Pulmonary artery endothelial cell (primary cell): ENCODE results near the gene PLEKHH1. TPM values are rescaled to one million over a fixed set of nuclear protein-coding genes. Genes with fewer than 3 reads are reported as not detected.
"Not testable (repeated sequence)": the region's sequence is repeated elsewhere in the genome, so short reads cannot be mapped to it uniquely, and the experiment has no call there.

Source experiments
- DNase-seq: peaks from one replicate; pipeline ENCODE4 v3.0.0-alpha.2; 2011; ENCODE audit warnings: low read depth, low spot score
- total RNA-seq: library from RNA; depleted of rRNA; stranded (reverse); fragments of >200 nt; gene quantifications from 2 replicates; pipeline ENCODE4 v1.2.3, GENCODE V29; 2014

PLEKHH1 gene
- total RNA-seq, 1 donor from 2014 or later: 0.26 TPM

DNA sequence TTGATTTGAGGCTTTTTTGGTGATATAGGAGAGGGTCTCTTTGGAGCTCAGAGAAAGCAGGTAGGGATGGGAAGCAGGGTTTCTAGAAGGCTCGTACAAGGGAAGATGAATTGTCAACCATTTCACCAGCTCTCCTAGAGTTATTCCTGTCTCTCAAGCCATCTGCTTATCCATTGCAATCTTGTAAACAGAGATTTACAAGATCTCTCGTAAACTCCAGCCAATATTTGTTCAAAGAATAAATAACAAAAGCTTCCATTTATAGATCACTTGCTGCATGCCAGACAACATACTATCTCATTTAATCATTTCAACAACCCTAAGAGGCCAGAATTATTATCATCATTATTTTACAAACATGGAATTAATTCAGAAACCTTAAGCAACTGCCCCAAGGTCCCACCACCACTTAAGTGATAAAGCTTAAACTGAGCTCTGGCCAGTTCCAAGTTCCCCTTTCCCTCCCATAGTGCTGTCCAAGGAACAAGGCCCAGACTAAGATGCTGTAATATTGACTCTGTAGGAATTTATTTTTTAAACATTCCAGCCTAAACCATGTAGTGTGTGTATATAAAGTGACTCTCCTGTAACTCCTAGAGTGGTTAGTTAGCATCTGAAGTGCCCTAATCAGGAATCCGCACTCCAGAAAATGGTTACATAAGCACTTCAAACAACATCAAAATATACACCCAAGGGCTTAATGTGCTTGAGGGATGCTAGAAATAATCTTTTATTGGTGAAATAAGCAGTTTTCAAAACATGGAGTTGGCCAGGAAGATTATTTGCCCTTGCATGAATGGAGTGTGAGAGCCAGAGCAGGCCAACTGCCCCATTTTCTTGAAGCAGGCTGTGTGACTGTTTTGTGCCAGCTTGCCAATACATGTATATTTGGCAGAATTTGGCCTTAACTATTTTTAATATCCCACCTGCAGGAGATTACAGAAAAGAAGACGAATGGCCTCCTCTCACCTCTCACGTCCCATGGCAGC is 2.8 kb upstream of the PLEKHH1 start:
- no peak for DNase-seq

DNA sequence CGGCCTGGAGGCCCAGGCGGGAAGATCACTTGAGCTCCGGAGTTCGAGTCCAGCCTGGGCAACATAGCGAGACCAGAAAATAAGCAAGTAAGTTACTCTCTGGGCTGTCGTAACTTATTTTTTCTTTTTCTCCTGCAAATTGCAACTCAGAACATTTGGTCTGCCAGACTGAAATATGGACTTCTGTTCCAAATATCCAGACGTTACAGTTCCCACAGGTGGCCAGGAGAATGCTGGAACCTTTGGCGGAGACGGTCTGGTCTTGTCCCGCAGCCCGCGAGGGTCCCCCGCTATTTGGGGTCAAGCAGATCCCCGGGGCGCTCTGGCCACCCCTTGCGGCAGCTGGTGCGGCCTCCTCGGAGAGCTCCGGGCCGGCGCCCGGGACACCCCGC is 488 bp upstream of the PLEKHH1 start:
- no peak for DNase-seq

DNA sequence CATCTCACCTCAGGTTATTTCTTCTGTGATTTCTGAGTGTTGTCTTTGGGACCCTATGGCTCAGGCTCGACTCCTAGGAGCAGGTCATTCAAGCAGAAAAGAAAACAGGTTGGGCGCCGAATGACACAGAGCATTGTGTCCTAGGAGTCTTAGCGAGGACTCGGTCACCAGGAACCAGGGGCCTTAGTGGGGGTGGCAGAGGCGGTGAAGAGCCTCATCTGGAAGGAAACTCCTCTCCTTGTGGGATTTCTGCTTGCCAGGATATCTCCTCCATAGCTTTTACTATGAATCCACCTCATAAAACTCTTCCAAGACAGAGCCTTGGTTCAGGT is 630 bp downstream of the PLEKHH1 start:
- DNase-seq: no peak

DNA sequence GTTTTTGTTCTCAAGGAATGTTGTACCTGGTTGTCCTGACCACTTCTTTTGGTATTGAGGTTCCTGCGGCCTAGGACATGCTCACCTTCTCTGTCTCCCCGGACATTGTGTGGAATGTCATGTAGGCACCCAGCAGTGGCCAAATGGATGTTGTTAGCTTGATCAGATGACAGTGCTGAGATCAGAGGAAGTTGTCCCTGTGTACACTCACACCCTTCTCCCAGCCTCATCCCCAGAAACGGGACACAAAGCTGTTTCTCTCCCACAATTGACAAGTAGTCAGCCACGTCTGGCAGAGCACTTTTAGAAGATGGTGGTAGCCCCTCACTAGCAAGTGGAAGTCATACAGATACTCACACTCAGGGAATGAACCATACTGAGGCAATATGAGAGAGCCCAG is 3.0 kb downstream of the PLEKHH1 start:
- no peak for DNase-seq

DNA sequence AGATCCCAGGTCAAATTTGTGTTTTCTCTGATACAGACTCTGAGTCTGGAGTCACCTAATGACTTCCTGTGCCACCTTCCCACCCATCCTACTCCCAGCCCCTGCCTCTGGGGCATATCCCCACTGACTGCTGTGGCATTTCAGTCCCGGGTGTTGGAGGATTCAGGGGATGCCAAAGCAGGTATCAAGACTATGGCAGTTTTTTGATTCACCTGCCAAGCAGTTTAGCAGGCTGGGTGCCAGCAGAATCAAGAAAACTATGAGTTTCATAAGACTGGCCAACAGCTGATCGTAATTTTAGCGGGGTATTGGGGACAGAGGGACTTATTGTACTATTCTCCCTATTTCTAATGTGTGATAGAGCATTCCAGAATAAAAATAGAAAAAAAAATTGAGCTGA is 4.6 kb downstream of the PLEKHH1 start:
- no peak for DNase-seq

DNA sequence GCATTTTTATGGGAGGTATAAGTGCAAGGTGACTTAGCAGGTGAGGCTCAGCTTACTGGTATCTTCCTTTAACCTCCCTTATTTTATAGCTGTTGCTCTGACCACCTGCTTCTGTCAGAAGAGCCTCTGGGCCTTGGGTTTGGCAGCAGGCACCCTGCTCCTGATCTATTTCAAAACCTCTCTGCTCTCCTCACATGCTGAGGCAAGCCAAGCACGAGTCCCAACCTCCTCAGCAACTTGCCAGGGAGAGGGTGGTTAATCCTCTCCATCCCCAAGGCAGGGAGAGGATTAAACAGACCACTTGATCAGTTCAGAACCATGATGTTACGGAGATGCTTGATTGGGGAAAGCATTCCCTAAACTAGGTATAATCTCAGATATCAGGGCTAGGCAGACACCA is 5.4 kb downstream of the PLEKHH1 start:
- DNase-seq: no peak

DNA sequence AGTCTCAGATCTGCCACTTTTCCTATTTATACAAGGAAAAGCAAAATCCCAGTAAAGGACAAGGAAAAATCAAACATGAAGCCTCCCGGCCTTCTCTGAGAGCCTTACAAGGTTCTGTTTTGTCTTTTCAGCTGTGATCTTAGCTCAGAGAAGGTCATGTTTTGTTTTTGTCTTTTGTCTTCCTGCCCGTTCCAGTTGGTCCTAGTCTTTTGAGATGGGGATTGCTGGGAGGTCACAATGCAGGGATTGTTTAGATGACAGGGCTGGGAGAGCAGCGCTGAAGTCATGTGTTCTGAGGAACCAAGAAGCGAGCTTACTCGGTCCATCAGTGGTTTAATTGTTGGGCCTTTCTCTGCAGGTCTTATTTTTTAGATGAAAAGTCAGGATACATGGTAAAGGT is 6.0 kb downstream of the PLEKHH1 start:
- no peak for DNase-seq

DNA sequence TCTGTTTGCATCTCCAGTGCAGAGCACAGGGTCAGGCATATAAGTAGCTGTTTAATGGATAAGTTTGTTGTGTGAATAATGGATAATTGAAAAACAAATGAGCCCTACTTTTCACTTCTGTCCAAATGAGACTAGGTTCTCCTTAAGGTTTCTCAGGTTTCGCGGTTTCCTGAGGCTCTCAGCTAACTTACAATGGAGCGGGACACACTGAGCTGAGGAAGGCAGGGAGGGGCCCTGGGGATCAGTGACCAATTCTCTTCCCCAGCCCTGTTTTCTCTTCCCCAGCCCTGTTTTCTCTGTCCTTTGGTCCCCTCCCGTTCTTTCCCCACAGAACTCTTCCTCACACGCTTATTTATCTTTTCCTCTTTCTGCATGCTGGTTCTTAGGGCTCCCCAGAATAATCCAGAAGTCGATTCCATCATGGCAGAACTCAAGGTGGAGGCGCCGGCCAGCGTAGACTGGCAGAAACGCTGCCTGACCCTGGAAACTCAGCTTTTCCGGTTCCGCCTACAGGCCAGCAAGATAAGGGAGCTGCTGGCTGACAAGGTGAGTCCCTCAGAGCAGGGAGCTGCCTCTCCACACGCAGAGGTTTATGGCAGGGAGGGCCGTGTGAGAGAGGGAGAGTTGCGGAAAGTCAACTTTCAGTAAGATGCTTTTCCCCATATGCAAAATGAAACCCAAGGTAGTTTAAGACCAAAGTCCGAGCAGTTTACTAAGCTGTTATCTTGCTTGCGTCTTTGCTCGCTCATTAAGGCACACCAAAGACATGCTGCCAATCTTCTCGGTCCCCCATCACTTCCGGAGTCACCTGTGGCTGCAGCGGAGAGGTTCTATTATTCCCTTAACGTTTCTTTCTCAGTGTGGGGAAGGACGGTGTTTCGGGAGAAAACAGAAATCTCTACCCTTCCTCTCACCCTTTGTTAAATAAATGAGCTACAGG is 8.6 kb downstream of the PLEKHH1 start:
- DNase-seq: no peak

DNA sequence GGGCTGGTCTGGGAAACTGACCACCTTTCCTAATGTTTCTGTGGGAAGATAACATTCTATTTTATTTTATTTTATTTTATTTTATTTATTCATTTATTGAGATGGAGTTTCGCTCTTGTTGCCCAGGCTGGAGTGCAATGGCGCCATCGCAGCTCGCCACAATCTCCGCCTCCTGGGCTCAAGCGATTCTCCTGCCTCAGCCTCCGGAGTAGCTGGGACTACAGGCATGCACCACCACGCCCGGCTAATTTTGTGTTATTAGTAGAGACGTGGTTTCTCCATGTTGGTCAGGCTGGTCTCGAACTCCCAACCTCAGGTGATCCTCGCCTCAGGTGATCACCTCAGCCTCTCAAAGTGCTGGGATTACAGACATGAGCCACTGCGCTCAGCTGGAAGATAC is 9.5 kb downstream of the PLEKHH1 start:
- DNase-seq: not testable (repeated sequence)

DNA sequence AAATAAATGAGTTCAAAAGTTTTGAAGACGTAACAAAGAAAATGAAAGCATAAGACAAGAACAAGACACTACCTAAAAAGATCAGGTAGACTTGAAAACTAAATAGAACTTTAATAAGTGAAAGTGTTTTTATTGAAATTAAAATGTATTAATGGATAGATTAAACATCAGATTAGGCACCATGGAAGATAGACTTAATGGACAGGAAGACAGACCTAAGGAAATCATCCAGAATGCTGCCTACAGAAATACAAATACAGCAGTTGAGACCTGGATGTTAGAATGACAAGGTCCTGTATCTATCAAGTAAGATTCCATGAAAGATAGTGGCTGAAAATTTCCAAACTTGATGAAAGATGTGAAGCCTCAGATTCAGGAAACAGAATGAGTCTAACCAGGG is 11.5 kb downstream of the PLEKHH1 start:
- no peak for DNase-seq

DNA sequence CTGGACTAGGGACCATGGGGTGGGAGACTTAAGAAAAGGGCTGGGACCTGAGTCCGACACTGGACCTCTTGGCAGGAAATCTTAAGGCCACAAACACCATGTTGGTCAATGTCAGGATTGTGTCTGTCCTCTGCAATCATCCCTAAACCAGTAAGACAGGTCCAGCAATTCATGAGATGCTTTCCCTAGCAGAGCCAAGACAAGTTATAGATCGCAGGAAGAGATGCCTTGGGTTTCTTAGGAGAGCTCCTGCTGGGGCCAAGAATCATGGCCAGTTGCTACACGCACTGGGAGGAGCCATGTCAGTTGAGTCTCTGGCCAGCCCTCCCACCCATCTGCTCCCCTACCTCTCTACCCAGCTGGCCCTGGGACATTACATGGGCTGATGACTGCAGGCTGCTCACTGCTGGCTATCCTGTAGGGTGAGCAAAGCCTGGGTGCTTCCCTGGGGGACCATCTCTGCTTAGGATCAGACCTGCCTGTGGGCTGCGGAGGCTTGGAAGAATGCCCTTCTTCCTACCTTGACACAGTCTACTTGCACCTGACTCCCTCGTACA is 14.2 kb downstream of the PLEKHH1 start:
- no peak for DNase-seq

DNA sequence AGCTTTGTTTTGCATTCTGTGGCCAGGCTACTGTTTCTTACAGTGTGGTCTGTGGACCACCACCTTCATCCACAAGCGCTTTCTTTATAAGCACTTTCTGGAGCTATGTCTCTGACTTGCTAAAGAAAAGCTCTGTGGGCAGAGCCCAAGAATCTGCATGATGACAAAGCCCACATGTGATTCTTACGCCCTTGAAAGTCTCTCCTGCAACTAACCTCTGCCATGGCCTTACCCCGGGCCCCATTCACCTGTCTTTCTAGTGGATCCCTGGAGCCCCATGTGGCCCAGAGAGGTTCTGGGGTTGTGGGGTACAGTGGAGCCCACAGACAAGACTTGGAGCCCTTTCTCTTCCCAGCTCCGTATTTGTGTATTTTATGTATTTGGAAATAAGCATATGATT is 16.6 kb downstream of the PLEKHH1 start:
- no peak for DNase-seq

DNA sequence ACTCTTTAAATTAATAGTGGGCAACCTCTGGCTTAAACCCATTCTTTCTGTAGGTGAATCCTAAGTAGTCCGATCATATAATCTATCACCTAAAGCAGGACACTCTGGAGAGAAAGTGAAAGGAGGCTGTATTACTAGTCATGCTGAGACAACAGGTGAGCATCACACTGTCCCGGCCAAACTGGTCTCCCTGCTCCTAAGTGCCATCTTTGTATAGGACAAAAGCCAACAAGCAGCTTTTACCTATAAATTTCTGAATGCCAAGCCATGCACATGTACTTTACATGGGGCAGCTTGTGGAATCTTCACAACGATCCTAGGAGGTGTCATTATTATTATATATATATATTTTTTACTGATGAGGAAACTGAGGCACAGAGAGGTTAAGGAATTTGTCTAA is 18.0 kb downstream of the PLEKHH1 start:
- DNase-seq: no peak

DNA sequence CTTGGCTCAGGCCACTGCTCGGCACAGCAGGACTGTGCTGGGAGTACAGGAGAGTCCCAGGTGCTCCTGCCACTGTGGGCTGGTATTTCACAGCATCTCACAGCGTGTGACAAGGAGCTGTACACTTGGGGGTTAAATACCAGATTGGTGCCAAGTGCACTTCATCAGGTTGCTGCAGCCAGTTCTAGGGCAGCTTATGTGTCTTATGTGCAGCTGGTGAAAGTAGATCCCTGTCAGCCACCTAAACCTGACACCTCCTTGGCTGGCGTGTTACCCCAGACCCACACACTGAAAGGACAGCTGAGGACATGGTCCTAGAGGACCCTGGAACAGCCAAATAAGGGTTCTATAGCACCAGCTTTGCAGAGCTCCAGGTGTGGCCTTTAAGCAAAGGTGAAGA is 18.9 kb downstream of the PLEKHH1 start:
- DNase-seq: no peak

DNA sequence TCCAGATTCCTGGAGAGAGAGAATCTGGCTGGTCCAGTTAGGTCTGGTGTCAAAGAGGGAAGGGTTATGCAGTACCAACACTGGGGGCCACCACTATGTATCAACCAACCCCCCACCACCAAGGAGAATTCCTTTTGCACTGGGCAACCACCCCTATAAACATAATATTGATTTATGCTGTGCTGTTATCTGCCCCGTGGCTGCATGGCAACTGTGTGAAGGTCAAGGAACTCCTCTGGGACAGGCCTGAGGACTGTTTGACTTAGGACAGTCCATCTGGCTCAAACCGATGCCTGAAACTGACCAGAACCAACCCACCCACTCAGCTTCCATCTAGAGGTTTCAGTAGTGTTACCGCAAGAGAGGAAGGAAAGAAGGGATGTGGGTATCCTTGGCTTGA is 20.5 kb downstream of the PLEKHH1 start:
- DNase-seq: no peak

DNA sequence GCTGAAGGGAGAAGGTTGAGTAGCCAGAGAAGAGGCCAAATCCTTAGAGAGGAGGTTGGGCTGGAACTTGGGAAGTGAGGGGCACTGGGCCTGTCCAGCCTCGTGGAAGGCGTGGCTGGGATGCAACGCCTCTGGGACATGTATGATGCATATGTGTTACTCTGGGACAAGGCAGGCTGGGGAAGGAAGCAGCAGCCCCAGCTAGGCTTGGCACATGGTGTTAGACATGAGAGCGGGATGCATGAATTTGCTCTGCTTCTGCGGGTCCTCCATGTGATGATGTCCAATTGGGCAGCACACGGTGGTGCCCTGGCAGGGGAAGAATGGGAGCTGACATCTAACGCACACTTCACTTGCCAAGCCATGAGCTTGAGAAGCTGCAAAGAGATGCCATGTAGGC is 21.3 kb downstream of the PLEKHH1 start:
- no peak for DNase-seq

DNA sequence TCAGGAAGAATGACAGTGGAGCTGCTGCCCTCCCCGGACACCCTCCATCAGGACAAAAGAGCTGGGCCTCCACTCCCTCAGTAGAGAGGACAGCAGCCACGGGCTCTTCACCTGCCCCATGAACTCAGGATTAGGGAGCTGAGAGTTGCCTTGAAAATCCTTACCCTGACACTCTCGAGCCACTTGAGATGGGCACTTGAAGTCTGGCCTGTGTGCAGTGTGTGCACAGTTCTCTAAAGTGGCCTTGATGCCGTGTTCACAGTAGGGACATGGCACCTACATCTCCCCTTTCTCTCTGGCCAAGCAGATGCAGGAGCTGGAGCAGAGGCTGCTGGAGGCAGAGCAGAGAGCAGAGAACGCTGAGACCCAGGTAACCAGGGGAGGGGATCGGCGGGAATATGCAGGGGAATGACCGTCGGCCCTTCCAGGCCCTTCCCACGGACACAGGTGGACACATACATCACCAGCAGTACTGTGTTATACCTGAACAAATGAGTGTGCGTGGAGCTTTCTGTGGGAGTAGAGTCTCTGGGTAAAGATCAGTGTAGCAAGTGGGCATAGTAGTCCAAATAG is 22.5 kb downstream of the PLEKHH1 start:
- DNase-seq: no peak

DNA sequence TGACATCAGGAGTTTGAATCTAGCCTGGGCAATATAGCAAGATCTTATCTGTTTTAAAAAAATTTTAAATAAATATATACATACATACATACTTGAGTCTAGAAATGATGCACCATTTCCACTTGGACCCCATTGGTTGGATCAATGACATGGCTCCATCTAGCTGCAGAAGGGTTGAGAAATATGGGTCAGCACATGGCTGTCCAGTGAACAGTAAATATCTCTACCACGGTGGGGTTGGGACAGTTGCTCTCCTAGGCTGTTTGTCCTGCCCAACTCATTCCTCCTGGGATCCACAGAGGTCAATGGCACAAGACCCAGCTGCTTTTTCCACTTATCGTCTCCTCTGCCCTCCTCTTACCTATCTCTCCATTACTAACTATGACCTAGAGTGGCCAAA is 23.6 kb downstream of the PLEKHH1 start:
- DNase-seq: no peak

DNA sequence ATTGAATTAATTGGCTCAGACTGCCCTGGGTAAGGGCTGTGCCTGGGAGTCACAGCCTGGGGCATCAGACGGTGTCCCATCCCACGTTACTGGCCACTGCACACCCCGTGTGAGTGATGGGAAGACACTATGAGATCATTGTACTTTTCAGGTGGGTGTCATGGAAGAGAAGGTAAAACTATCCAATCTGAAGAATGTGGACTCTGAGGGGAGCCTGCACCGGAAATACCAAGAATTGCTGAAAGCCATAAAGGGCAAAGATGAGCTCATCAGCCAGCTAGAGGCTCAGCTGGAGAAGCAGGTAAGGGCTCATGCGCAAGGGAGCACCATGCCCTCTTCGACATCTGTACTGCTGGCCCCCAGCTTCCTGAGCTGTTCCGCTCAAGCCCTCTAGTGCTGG is 24.0 kb downstream of the PLEKHH1 start:
- DNase-seq: no peak

DNA sequence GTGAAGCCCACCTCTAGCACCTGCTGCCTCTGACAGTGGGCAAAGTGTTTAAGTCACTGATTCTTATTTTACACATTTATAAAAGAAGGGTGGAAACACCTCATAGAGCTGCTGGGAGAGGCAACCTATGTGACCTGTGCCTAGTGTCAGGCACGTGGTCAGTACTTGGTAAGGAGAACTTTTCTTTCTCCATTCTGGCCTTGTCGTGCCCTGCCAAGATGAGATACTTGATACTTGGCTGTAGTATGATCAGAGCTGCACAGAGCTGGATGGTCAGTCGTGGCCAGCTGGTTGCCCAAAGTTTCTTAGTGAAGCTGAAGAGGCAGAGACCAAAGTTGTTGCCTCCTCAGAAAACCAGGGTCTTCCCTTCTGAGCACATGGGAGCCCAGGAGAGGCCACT is 24.6 kb downstream of the PLEKHH1 start:
- DNase-seq: no peak

DNA sequence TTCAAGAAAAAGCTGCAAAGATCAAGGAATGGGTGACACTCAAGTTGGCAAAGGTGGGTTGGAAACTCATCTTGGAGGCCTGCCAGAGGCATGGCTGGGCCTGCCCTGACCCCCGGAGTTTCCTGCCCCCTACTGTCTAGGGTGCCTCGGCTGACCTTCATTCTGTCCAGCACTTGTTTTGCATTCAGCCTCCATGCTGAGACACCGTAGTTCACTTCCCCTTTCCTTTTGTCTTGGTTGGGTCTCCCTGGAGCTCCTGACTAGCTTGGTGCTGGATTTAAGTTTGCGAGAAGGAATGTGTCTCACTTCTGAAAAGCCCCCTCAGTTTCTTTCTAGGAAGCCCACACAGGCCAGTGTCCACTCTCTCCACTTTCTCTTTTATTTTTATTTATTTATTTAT is 26.5 kb downstream of the PLEKHH1 start:
- no peak for DNase-seq
